HTR-8/SVneo (cell line): Measurements from ENCODE around the gene PPP2R3B.
A peak's percentile ranks its signal among the peaks of the same experiment; 100 is the strongest.
"Not testable (repeated sequence)": the region's sequence is repeated elsewhere in the genome, so short reads cannot be mapped to it uniquely, and the experiment has no call there.

Source experiments
- DNase-seq: peaks from one replicate; pipeline ENCODE4 v3.0.0; 2011; ENCODE audit warnings: low spot score, mixed read lengths; ENCODE audit not compliant: insufficient read length
- FAIRE-seq: peaks from 2 replicates; lab custom pipeline; 2011; peaks lifted over from hg19 to GRCh38; lab: Jason Lieb, UNC

Gene PPP2R3B

GRCh38 chrX:341541-342101 is 45.1 kb downstream of the PPP2R3B start:
- DNase-seq (no peak), FAIRE-seq (no peak)

DNA sequence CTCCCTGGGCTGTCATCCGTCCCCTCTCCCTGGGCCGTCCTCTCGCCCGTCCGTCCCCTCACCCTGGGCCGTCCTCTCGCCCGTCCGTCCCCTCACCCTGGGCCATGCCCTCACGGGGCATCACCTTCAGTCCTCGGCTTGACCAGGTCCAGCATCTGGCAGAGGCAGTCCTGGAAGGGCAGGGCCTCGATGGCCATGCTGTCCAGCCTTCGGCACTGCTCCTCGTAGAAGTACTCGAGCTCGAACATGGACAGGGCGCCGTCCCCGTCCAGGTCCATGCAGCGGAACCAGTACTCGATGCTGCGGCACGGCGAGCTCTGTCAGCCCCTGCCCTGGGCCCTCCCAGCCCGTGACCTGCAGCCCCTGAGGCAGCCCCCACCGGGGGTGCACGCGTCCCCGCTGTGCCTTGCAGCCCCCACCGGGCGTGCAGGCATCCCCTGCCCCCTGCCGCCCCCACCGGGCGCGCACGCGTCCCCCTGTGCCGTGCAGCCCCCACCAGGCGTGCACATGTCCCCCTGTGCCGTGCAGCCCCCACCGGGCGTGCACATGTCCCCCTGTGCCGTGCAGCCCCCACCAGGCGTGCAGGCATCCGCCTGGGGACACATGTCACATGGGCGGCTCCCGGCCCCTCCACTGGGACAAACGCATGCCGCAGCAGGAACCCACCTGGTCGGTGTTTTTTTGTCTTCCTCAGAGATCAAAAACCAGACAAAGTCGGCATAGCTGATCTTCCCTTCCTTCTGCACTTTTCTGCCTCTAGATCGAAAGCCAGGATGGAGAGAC is 45.9 kb downstream of the PPP2R3B start:
- FAIRE-seq = peak; percentile 77

DNA sequence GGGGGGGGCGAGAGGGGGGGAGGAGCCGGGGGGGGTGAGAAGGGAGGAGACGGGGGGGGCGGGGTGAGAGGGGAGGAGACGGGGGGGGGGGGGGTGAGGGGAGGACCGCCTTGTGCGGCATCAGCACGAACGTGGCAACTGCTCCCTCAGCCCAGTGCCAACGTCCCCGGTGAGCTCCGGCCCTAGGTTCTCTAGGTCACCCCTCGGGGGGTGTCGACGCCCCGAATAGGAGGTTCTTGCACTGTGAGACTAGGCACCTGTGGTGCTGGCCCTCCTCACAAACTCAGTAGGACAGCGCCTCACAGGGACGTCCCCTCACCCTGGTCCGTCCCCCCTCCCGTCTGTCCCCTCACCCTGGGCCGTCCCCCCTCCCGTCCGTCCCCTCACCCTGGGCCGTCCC is 46.6 kb downstream of the PPP2R3B start:
- no peak for DNase-seq
- FAIRE-seq = no peak

More for the DNA sequence above, 45.9 kb downstream of the PPP2R3B start:
- DNase-seq = no peak

GRCh38 chrX:338836-339400 is 47.8 kb downstream of the PPP2R3B start:
- no peak for FAIRE-seq
- no peak for DNase-seq

- FAIRE-seq (no peak), DNase-seq (no peak)
Observed at GRCh38 chrX:338281-338835, 48.3 kb downstream of the PPP2R3B start.

GRCh38 chrX:337331-337831 is 49.3 kb downstream of the PPP2R3B start:
- DNase-seq (no peak), FAIRE-seq (no peak)

DNA sequence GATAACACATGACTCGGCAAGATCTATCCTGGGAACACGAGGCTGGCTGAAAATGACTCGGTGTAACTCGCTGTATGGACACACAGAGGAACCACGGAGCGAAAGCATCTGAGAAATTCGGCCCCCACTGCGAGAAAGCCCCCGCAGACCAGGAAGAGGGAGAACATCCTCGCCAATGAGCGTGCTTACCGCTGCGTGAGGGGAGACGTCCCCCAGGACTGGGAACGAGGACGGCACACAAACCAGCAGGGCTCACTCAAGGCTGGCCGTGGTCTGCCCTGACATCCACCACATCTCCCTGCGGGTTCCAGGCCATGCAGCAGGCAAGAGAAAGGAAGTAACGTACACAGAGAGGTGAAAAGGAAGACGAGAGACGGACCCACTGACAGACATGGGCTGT is 50.5 kb downstream of the PPP2R3B start:
- no peak for DNase-seq
- FAIRE-seq = no peak

DNA sequence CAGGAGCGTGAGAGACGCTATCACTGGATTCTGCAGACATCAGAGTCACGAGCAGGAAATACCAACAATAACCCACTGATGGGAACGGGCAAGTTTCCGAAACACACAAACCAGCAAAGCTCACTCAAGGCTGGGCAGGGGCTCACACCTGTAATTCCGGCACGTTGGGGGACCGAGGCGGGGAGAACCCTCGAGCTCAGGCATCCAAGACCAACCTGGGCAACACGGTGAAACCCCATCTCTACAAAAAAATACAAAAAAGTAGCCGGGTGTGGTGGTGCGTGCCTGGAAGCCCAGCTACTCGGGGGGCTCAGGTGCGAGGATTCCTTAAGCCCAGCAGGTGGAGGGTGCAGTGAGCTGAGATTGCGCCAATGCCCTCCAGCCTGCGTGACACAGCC is 51.0 kb downstream of the PPP2R3B start:
- FAIRE-seq = no peak
- no peak for DNase-seq

GRCh38 chrX:334971-335757 is 51.5 kb downstream of the PPP2R3B start:
- no peak for DNase-seq
- no peak for FAIRE-seq

- no peak for FAIRE-seq
Observed at GRCh38 chrX:334331-334891, 52.3 kb downstream of the PPP2R3B start.

DNA sequence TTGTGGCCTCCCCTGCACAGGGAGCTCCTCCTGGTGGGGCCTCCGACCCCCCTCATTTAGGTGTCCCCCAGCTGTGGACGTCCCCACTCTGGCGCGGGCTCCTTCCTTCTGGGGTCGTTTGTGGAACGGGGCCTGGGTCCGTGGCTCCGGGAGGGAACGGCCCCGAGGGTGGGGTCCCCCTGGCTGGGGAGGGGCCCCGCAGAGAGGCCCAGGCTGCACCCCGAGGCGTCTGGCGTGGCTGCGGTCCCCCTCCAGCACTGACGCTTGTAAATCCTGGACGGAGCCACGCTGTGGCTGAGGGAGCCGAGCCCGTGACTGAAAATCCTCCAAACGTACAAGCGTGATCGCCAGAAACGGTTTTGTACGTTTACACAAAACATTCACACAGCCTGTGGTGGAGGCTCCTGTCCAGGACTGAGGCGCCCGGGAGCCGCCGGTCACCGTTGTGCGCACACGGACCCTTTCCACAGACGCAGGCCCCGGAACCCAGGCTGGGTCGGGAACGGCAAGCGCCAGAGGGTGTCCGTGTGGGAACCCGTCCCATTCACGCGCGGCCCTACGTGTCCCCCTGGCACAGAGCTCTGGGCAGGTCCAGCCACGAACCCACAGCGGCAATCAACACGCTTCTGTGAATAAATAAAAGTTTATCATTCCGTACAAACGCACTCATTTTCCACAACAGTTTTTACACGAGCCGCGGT is 52.9 kb downstream of the PPP2R3B start:
- DNase-seq (no peak), FAIRE-seq (no peak)

More at GRCh38 chrX:334331-334891, 52.3 kb downstream of the PPP2R3B start:
- DNase-seq = no peak

- DNase-seq (no peak), FAIRE-seq (no peak)
Observed at GRCh38 chrX:332916-333610, 53.6 kb downstream of the PPP2R3B start.

DNA sequence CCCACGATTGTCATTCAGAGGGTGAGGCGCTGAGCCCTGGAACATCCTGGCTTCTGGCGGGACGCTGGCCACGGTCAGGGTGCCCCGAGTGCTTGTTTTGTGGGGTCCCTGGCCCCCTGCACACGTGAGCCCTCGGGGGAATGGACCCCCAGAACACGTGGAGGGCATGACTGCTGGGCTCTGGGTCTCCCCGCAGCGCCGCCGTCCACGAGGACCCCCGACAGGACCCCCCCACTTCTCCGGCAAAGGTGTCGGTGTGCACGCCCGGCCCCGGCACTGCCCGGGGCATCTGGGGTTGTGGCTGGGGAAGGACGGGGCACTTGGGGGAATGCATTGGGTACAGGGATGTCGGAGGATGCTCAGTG is 54.2 kb downstream of the PPP2R3B start:
- FAIRE-seq (no peak), DNase-seq (no peak)

GRCh38 chrX:331825-332495 is 54.7 kb downstream of the PPP2R3B start:
- FAIRE-seq (no peak), DNase-seq (no peak)

DNA sequence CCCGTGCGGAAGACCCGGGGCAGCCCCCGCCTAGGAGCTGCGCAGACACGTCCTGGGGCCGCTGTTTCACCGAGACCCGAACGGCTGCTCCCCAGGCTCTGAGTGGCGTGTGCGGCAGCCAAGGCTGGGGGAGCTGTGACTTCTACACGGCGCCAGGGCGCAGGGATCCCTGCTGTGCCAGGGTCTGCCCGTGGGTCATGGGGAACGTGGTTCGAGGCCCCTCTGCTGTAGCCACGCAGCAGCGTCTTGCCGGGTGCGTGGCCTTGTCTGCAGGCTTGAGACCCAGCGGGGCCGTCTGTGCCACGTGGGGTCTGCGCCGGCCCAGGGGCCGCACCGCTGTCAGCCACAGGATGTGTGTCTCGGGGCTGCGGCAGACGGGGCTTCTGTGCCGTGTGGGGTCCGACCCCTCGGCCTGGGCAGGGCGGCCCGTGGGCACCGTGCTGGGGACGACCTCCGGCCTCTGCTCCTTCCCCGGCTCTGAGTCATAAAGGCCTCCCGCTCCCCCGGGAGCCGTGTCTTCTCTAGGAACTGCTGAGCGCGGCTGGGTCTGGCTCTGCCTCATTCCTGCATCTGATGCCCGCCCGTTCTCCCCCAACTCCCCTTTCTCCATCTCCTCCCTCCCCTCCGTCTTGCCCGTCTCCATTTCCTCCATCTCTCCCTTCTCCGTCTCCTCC is 55.4 kb downstream of the PPP2R3B start:
- DNase-seq = peak; percentile 25
- no peak for FAIRE-seq

- DNase-seq (no peak), FAIRE-seq (no peak)
Observed at GRCh38 chrX:330726-331150, 56.0 kb downstream of the PPP2R3B start.

GRCh38 chrX:330141-330725 is 56.5 kb downstream of the PPP2R3B start:
- not testable (repeated sequence) for FAIRE-seq, DNase-seq
